Measurements from ENCODE around the gene PKIG. TPM values are rescaled to one million over a fixed set of nuclear protein-coding genes. Genes with fewer than 3 reads are reported as not detected.
A peak's percentile ranks its signal among the peaks of the same experiment; 100 is the strongest.

The PKIG gene
- total RNA-seq, 1 experiment from 2014 or later: 64.9 TPM

DNA sequence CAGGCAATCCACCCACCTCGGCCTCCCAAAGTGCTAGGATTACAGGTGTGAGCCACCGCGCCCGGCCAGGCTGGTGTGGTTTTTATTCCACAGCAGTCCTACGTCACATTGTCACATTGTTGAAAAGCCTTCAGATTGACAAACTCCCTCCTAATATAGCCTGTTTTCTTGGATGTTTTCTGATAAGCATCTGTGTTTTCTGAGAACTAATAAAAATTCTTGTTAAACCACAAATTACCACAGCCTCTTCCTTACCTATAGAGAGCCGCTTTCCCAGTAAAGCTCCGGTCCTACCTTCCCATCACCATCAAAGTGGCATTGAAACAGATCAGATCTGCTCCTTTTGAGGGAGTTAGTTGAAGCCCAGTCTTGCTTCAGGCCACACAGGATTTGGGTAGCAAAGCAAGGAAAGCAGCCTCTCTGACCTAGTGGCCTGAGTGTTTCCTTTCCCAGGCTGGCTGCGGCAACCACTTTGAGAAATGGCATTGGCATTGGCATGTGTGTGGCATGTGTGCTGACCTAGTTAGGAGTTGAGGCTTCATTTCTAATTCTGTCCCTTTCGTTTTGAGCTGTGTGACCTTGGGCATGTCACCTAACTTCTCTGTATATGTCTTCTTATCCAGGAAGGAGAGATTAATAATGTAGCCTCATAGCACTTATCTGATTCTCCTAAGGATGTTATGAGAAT is 1.7 kb upstream of the PKIG start:
- Histone ChIP-seq H3K27me3 (replicated peaks; ENCODE audit: insufficient read depth, low read depth, low read length, poor library complexity) (no peaks in the 10 kb centered on the region), H3K27ac (ENCODE audit: low read depth, low read length, poor library complexity, severe bottlenecking) (no peak overlapping the region), H3K9me3 (ENCODE audit: low read depth, low read length, poor library complexity, severe bottlenecking) (no peaks in the 10 kb centered on the region), H3K36me3 (ENCODE audit: insufficient read depth, low read length, poor library complexity, severe bottlenecking) (no peaks in the 10 kb centered on the region), H3K4me1 (ENCODE audit: insufficient read depth, low read length, poor library complexity, severe bottlenecking) (peaks cover 51% of the 10 kb centered on the region), H3K4me3 (ENCODE audit: low read depth, low read length, poor library complexity, severe bottlenecking) (no peak overlapping the region)
- intact Hi-C loops (cut with micrococcal nuclease; ENCODE audit: unreplicated experiment): no loop called here
- ChIA-PET CTCF (no interaction called here), POLR2A (ENCODE audit: low non-redundant PET) (no interaction called here)
- no peak for TF ChIP-seq EZH2 (IDR thresholded peaks at IDR 0.05; ENCODE audit: borderline replicate concordance, low read depth, low read length, poor library complexity, severe bottlenecking)
- TF ChIP-seq CTCF (conservative IDR thresholded peaks at IDR 0.05; ENCODE audit: low read depth, low read length): no peak
- DNase-seq (ENCODE audit: low spot score): no peak
- BruUV-seq (replicated peaks): no TSS peak

- Histone ChIP-seq H3K27me3 (replicated peaks; ENCODE audit: insufficient read depth, low read depth, low read length, poor library complexity) (no peaks in the 10 kb centered on the region), H3K4me1 (ENCODE audit: insufficient read depth, low read length, poor library complexity, severe bottlenecking) (peaks cover 48% of the 10 kb centered on the region), H3K9me3 (ENCODE audit: low read depth, low read length, poor library complexity, severe bottlenecking) (no peaks in the 10 kb centered on the region), H3K36me3 (ENCODE audit: insufficient read depth, low read length, poor library complexity, severe bottlenecking) (no peaks in the 10 kb centered on the region), H3K4me3 (ENCODE audit: low read depth, low read length, poor library complexity, severe bottlenecking) (no peak overlapping the region), H3K27ac (ENCODE audit: low read depth, low read length, poor library complexity, severe bottlenecking) (peak overlapping the region; percentile 77)
- no TSS peak for BruUV-seq (replicated peaks)
- POLR2A ChIA-PET (ENCODE audit: low non-redundant PET): no interaction called here
- TF ChIP-seq CTCF (conservative IDR thresholded peaks at IDR 0.05; ENCODE audit: low read depth, low read length): no peak
- no peak for TF ChIP-seq EZH2 (IDR thresholded peaks at IDR 0.05; ENCODE audit: borderline replicate concordance, low read depth, low read length, poor library complexity, severe bottlenecking)
- CTCF ChIA-PET: no interaction called here
- intact Hi-C loops (cut with micrococcal nuclease; ENCODE audit: unreplicated experiment): no loop called here
- DNase-seq (ENCODE audit: low spot score): peak; percentile 33
Measured at GRCh38 chr20:44581515-44581914, 864 bp upstream of the PKIG start.

- Histone ChIP-seq H3K36me3 (ENCODE audit: insufficient read depth, low read length, poor library complexity, severe bottlenecking) (no peaks in the 10 kb centered on the region), H3K4me1 (ENCODE audit: insufficient read depth, low read length, poor library complexity, severe bottlenecking) (peaks cover 50% of the 10 kb centered on the region), H3K9me3 (ENCODE audit: low read depth, low read length, poor library complexity, severe bottlenecking) (no peaks in the 10 kb centered on the region), H3K27ac (ENCODE audit: low read depth, low read length, poor library complexity, severe bottlenecking) (peak overlapping the region; percentile 77), H3K4me3 (ENCODE audit: low read depth, low read length, poor library complexity, severe bottlenecking) (peak overlapping the region; percentile 36), H3K27me3 (replicated peaks; ENCODE audit: insufficient read depth, low read depth, low read length, poor library complexity) (no peaks in the 10 kb centered on the region)
- intact Hi-C loops (cut with micrococcal nuclease; ENCODE audit: unreplicated experiment): no loop called here
- POLR2A ChIA-PET (ENCODE audit: low non-redundant PET): no interaction called here
- TF ChIP-seq EZH2 (IDR thresholded peaks at IDR 0.05; ENCODE audit: borderline replicate concordance, low read depth, low read length, poor library complexity, severe bottlenecking) (no peak), CTCF (conservative IDR thresholded peaks at IDR 0.05; ENCODE audit: low read depth, low read length) (no peak)
- CTCF ChIA-PET: no interaction called here
- no peak for DNase-seq (ENCODE audit: low spot score)
- no TSS peak for BruUV-seq (replicated peaks)
Measured at GRCh38 chr20:44583157-44583556, 778 bp downstream of the PKIG start.

All from A673 (cell line).